ENCODE data around the gene PTPDC1.

DNA sequence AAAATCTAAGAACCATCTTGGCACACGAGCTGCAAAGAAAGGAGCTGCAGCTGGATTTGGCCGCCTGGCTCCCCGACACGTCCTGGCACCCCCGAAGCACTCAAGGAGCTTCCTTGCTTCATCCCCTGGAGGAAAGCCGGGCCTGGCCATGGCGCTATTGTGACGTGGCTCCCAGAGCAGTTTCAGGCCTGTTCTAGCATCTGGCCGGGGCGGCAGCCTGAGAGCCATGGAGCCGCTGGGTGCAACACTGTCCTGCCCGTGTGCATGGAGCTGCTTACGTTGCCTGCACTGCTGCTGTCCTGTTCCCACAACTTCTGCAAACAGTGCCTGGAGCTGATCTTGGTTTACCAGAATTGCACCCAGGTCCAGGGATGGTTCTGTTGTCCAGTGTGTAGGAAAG lies 63.5 kb downstream of the PTPDC1 start:
- TF ChIP-seq CTCF (IDR thresholded peaks at IDR 0.05) (no peak), EP300 (IDR thresholded peaks at IDR 0.05) (no peak), POLR2A (IDR thresholded peaks at IDR 0.05; ENCODE audit: low read depth) (no peak), POLR2AphosphoS5 (IDR thresholded peaks at IDR 0.05) (no peak)
